Neuron (in vitro differentiated cells): ENCODE measurements around the gene MED20.
A peak's percentile ranks its signal among the peaks of the same experiment; 100 is the strongest.
"Not testable (repeated sequence)": the region's sequence is repeated elsewhere in the genome, so short reads cannot be mapped to it uniquely, and the experiment has no call there.

ENCODE experiments used
- H2AFZ ChIP-seq: one replicate; pipeline ENCODE4 v1.6.1; 2013; ENCODE audit warnings: low read depth, mild to moderate bottlenecking, inconsistent platforms, low read length, moderate library complexity
- H3K27me3 ChIP-seq: one replicate; pipeline ENCODE4 v1.6.1; 2013; ENCODE audit warnings: low read length; ENCODE audit not compliant: insufficient read depth
- H3K36me3 ChIP-seq: one replicate; pipeline ENCODE4 v1.6.1; 2013; ENCODE audit warnings: low read length; ENCODE audit not compliant: insufficient read depth
- H3K4me1 ChIP-seq: one replicate; pipeline ENCODE4 v1.6.1; 2013; ENCODE audit warnings: low read length; ENCODE audit not compliant: insufficient read depth
- H3K4me3 ChIP-seq: 2 replicates; pipeline ENCODE4 v1.5.1; 2013; ENCODE audit warnings: mild to moderate bottlenecking, low read length, moderate library complexity
- H3K9me3 ChIP-seq: one replicate; pipeline ENCODE4 v1.6.1; 2013; ENCODE audit warnings: low read length

Gene MED20

GRCh38 chr6:41955412-41955811 is 34.5 kb upstream of the MED20 start:
- no peak overlapping the region for H3K4me3 ChIP-seq
- no peaks in the 10 kb centered on the region for H3K36me3 ChIP-seq
- H3K9me3 ChIP-seq = no peaks in the 10 kb centered on the region
- H3K27me3 ChIP-seq = no peaks in the 10 kb centered on the region
- H2AFZ ChIP-seq = no peak overlapping the region
- H3K4me1 ChIP-seq = no peaks in the 10 kb centered on the region

- no peaks in the 10 kb centered on the region for H3K4me1 ChIP-seq
- no peaks in the 10 kb centered on the region for H3K9me3 ChIP-seq
- no peak overlapping the region for H2AFZ ChIP-seq
These were observed 33.7 kb upstream of the MED20 start for GRCh38 chr6:41954668-41955067.

GRCh38 chr6:41947581-41948220 is 26.8 kb upstream of the MED20 start:
- H3K4me3 ChIP-seq = no peak overlapping the region
- no peaks in the 10 kb centered on the region for H3K36me3 ChIP-seq

More at GRCh38 chr6:41954668-41955067, 33.7 kb upstream of the MED20 start:
- H3K36me3 ChIP-seq = no peaks in the 10 kb centered on the region
- H3K27me3 ChIP-seq = no peaks in the 10 kb centered on the region
- H3K4me3 ChIP-seq = no peak overlapping the region

GRCh38 chr6:41943456-41943855 is 22.5 kb upstream of the MED20 start:
- Histone ChIP-seq H3K36me3 (no peaks in the 10 kb centered on the region), H3K27me3 (no peaks in the 10 kb centered on the region), H2AFZ (no peak overlapping the region), H3K4me1 (peaks cover 25% of the 10 kb centered on the region), H3K9me3 (no peaks in the 10 kb centered on the region), H3K4me3 (no peak overlapping the region)

More at GRCh38 chr6:41947581-41948220, 26.8 kb upstream of the MED20 start:
- Histone ChIP-seq H2AFZ (no peak overlapping the region), H3K4me1 (no peaks in the 10 kb centered on the region), H3K9me3 (no peaks in the 10 kb centered on the region), H3K27me3 (no peaks in the 10 kb centered on the region)

- peaks cover 25% of the 10 kb centered on the region for H3K4me1 ChIP-seq
- not testable (repeated sequence) for H3K9me3 ChIP-seq, H2AFZ ChIP-seq, H3K4me3 ChIP-seq, H3K36me3 ChIP-seq, H3K27me3 ChIP-seq
These were observed 21.9 kb upstream of the MED20 start for GRCh38 chr6:41942882-41943281.

- Histone ChIP-seq H3K27me3 (no peaks in the 10 kb centered on the region), H3K36me3 (no peaks in the 10 kb centered on the region), H2AFZ (peak overlapping the region; percentile 53), H3K9me3 (no peaks in the 10 kb centered on the region), H3K4me1 (peaks cover 25% of the 10 kb centered on the region), H3K4me3 (peak overlapping the region; percentile 93)
These were observed 21.3 kb upstream of the MED20 start for GRCh38 chr6:41942067-41942851.

- peak within 1 kb of the TSS; percentile 53 for H2AFZ ChIP-seq
- H3K27me3 ChIP-seq = no peaks in the 10 kb centered on the region
- H3K4me1 ChIP-seq = peaks cover 25% of the 10 kb centered on the region
- peaks cover 4% of the 10 kb centered on the region for H3K36me3 ChIP-seq
- H3K4me3 ChIP-seq = peak within 1 kb of the TSS; percentile 93
- no peaks in the 10 kb centered on the region for H3K9me3 ChIP-seq
These were observed 20.5 kb upstream of the MED20 start, which contains the start of gene CCND3 for GRCh38 chr6:41941280-41942066. Gene CCND3 (minus strand): TSS chr6:41941808. CDS start chr6:41941649, 159 bp downstream.

GRCh38 chr6:41940759-41941279 is 19.9 kb upstream of the MED20 start:
- H3K27me3 ChIP-seq = no peaks in the 10 kb centered on the region
- H3K9me3 ChIP-seq = no peaks in the 10 kb centered on the region
- H2AFZ ChIP-seq = peak overlapping the region; percentile 53
- peak overlapping the region; percentile 93 for H3K4me3 ChIP-seq
- peaks cover 29% of the 10 kb centered on the region for H3K4me1 ChIP-seq
- H3K36me3 ChIP-seq = peaks cover 5% of the 10 kb centered on the region

- Histone ChIP-seq H2AFZ (peak overlapping the region; percentile 53), H3K9me3 (no peaks in the 10 kb centered on the region), H3K27me3 (no peaks in the 10 kb centered on the region), H3K4me1 (peaks cover 33% of the 10 kb centered on the region), H3K4me3 (peak overlapping the region; percentile 93), H3K36me3 (peaks cover 5% of the 10 kb centered on the region)
These were observed 19.2 kb upstream of the MED20 start for GRCh38 chr6:41939848-41940758.

GRCh38 chr6:41939176-41939847 is 18.4 kb upstream of the MED20 start:
- H3K27me3 ChIP-seq = no peaks in the 10 kb centered on the region
- peaks cover 9% of the 10 kb centered on the region for H3K36me3 ChIP-seq
- H3K4me1 ChIP-seq = peaks cover 38% of the 10 kb centered on the region
- no peaks in the 10 kb centered on the region for H3K9me3 ChIP-seq
- H3K4me3 ChIP-seq = no peak overlapping the region
- no peak overlapping the region for H2AFZ ChIP-seq

- H2AFZ ChIP-seq = no peak overlapping the region
- peaks cover 15% of the 10 kb centered on the region for H3K36me3 ChIP-seq
- no peak overlapping the region for H3K4me3 ChIP-seq
- no peaks in the 10 kb centered on the region for H3K27me3 ChIP-seq
- no peaks in the 10 kb centered on the region for H3K9me3 ChIP-seq
- peaks cover 38% of the 10 kb centered on the region for H3K4me1 ChIP-seq
These were observed 17.7 kb upstream of the MED20 start for GRCh38 chr6:41938590-41939175.
